B cell (primary cell): ENCODE measurements around the gene TMIE. TPM values are rescaled to one million over a fixed set of nuclear protein-coding genes. Genes with fewer than 3 reads are reported as not detected.

Source experiments
- ATAC-seq: fragments of 200-7000 bp; cut with Tn5 transposase; one replicate; pipeline ENCODE4 v1.10.0; 2021; ENCODE audit warnings: low read depth, mild to moderate bottlenecking, moderate number of reproducible peaks, moderate library complexity
- CTCF ChIA-PET: fragments of 350-600 bp; sonication (Branson Sonifier 250); formaldehyde crosslinking; loops from one replicate; lab custom pipeline; 2021; ENCODE audit warnings: antibody characterized with exemption, inconsistent platforms; lab: Charles Lee
- POLR2A ChIA-PET: fragments of 350-600 bp; sonication (Branson Sonifier 250); formaldehyde crosslinking; loops from one replicate; lab custom pipeline; 2021; ENCODE audit warnings: antibody characterized with exemption; lab: Charles Lee
- DNase-seq: peaks from one replicate; pipeline ENCODE4 v3.0.0; 2013
- H2AFZ ChIP-seq: 2 replicates; pipeline ENCODE4 v1.6.1; 2012; ENCODE audit warnings: mild to moderate bottlenecking, low read depth, low read length; ENCODE audit not compliant: insufficient read depth, poor library complexity, severe bottlenecking
- H3K27ac ChIP-seq, 2 donors: 1 replicate in 1 of 2; 2 replicates in 1 of 2; pipeline ENCODE4 v1.5.1; 2012 to 2013; ENCODE audit warnings: low read length in 2 of 2, mild to moderate bottlenecking in 2 of 2, moderate library complexity in 1 of 2
- H3K27me3 ChIP-seq, 4 experiments: fragments of 200-600 bp in 1 of 4; sonication (generic) in 1 of 4; replicated peaks in 1 of 4; 1 replicate in 2 of 4; 2 replicates in 2 of 4; pipeline versions ENCODE4 v1.6.1 to v1.7.0; 2013 to 2016; ENCODE audit warnings: low read length in 3 of 4, mild to moderate bottlenecking in 2 of 4, mixed read lengths in 1 of 4, moderate library complexity in 1 of 4; ENCODE audit not compliant: insufficient read depth in 4 of 4, control insufficient read depth in 3 of 4; ENCODE audit errors: control extremely low read depth in 1 of 4
- H3K36me3 ChIP-seq, 2 experiments: replicated peaks in 1 of 2; 1 replicate in 1 of 2; 2 replicates in 1 of 2; pipeline versions ENCODE4 v1.6.1 to v1.7.1; 2013; ENCODE audit warnings: low read length in 1 of 2; ENCODE audit not compliant: insufficient read depth in 2 of 2, control insufficient read depth in 1 of 2; ENCODE audit errors: control extremely low read depth in 1 of 2, extremely low read depth in 1 of 2
- H3K4me1 ChIP-seq, 2 donors: fragments of 200-600 bp in 1 of 2; sonication (generic) in 1 of 2; 1 replicate in 1 of 2; 2 replicates in 1 of 2; pipeline versions ENCODE4 v1.5.1 to v1.6.1; 2013 to 2017; ENCODE audit warnings: low read length in 2 of 2; ENCODE audit not compliant: control insufficient read depth in 2 of 2, insufficient read depth in 2 of 2
- H3K4me2 ChIP-seq: replicated peaks from 2 replicates; pipeline ENCODE3; 2012; ENCODE audit warnings: mild to moderate bottlenecking, low read depth, low read length; ENCODE audit not compliant: poor library complexity, severe bottlenecking
- H3K4me3 ChIP-seq, 5 experiments: fragments of 200-600 bp in 1 of 5; sonication (generic) in 1 of 5; 1 replicate in 3 of 5; 2 replicates in 2 of 5; pipeline versions ENCODE4 v1.5.1 to v1.7.0; 2011 to 2016; ENCODE audit warnings: low read length in 4 of 5, mild to moderate bottlenecking in 4 of 5, low read depth in 2 of 5, control low read depth in 1 of 5, moderate library complexity in 1 of 5; ENCODE audit not compliant: insufficient read depth in 1 of 5; ENCODE audit errors: control extremely low read depth in 1 of 5, extremely low read depth in 1 of 5
- H3K79me2 ChIP-seq: fragments of 200-600 bp; sonication (generic); one replicate; pipeline ENCODE4 v1.6.0; 2016; ENCODE audit warnings: low read length; ENCODE audit not compliant: control insufficient read depth, insufficient read depth
- H3K9ac ChIP-seq: fragments of 200-600 bp; sonication (generic); 2 replicates; pipeline ENCODE4 v1.6.1; 2017; ENCODE audit warnings: mild to moderate bottlenecking, low read length, moderate library complexity
- H3K9me3 ChIP-seq, 3 donors: one replicate each; pipeline versions ENCODE4 v1.6.1 to v1.7.1; 2013; ENCODE audit warnings: low read length in 2 of 3; ENCODE audit not compliant: control insufficient read depth in 2 of 3, insufficient read depth in 1 of 3; ENCODE audit errors: control extremely low read depth in 1 of 3
- H4K20me1 ChIP-seq: 2 replicates; pipeline ENCODE4 v1.6.0; 2012; ENCODE audit warnings: mild to moderate bottlenecking, low read length; ENCODE audit not compliant: insufficient read depth, control insufficient read depth, poor library complexity, severe bottlenecking
- H3K27ac Mint-ChIP-seq: one replicate; pipeline ENCODE4 v1.8.0; 2021; ENCODE audit warnings: mixed read lengths
- H3K27me3 Mint-ChIP-seq: one replicate; pipeline ENCODE4 v1.8.0; 2021; ENCODE audit warnings: mixed read lengths
- H3K4me1 Mint-ChIP-seq: one replicate; pipeline ENCODE4 v1.8.0; 2021; ENCODE audit warnings: mixed read lengths
- H3K4me3 Mint-ChIP-seq: one replicate; pipeline ENCODE4 v1.8.0; 2021; ENCODE audit warnings: mixed read lengths
- H3K9me3 Mint-ChIP-seq: one replicate; pipeline ENCODE4 v1.8.0; 2022; ENCODE audit warnings: mixed read lengths; ENCODE audit not compliant: insufficient read depth
- EZH2 ChIP-seq: IDR thresholded peaks from 2 replicates; pipeline ENCODE4 v1.6.1; 2012; ENCODE audit warnings: borderline replicate concordance, low read depth, mild to moderate bottlenecking, moderate library complexity, low read length; ENCODE audit not compliant: insufficient read depth, poor library complexity, severe bottlenecking
- WGBS: methylation state at CpG from one replicate; pipeline ENCODE4 v1.1.5; 2013; ENCODE audit warnings: missing lambda C conversion rate; ENCODE audit not compliant: insufficient coverage; 5-methylcytosine and 5-hydroxymethylcytosine counted together
- intact Hi-C: fragments of 100-400 bp; cut with micrococcal nuclease; formaldehyde crosslinking; loops from one replicate; pipeline ENCODE4 v1.10.0; 2022
- polyA plus RNA-seq: library from polyadenylated mRNA; depleted of rRNA; stranded (reverse); fragments of >200 nt; gene quantifications from 2 replicates; pipeline ENCODE4 v1.2.3, GENCODE V29; 2012
- total RNA-seq, 2 donors: library from RNA; stranded (reverse); fragments of 120-200 nt in 1 of 2; gene quantifications; 1 replicate in 1 of 2; 2 replicates in 1 of 2; pipeline versions ENCODE4 v1.2.3 to v1.2.4, GENCODE V29; 2013 to 2022
- TF ChIP-seq, protein P1 (sequence below): fragments of 200-600 bp; IDR thresholded peaks from one replicate; pipeline ENCODE4 v1.8.0; 2022; ENCODE audit warnings: antibody characterized with exemption, mild to moderate bottlenecking

Gene TMIE
- total and polyA plus RNA-seq, 2 donors (not counting 1 experiment from before 2014, with no cell fraction given): not detected

DNA sequence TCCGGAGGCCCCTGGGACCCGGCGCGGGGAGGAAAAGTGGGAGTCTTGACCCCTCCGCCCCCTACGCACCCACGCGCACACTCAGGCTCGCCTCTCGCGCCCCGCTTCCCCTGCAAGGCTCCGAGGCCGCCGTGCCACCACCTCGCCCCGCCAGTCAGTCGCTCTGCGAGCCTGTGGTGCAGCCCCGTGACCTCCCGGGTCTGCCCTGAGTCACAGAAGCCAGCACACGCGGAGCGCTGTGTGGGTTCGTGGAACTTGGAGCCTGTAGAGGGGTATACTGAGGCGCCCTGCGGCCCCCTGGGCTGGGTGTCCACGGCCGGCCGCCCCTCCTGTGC, 7.3 kb upstream of the TMIE start:
- Histone ChIP-seq H3K27me3 (peaks cover 0 to 38% (median 8%) of the 10 kb centered on the region in 4 experiments), H3K4me2 (peak overlapping the region; percentile 100), H3K4me3 (peak overlapping the region in 4 of 5 experiments; percentile 62 to 87 (median 66)), H3K36me3 (no peaks in the 10 kb centered on the region), H3K9me3 (peaks cover 0 to 3% (median 0%) of the 10 kb centered on the region in 3 donors), H3K4me1 (peaks cover 33 to 38% of the 10 kb centered on the region in 2 donors), H2AFZ (peak overlapping the region; percentile 93), H3K79me2 (no peaks in the 10 kb centered on the region), H3K27ac (no peak overlapping the region), H3K9ac (peak overlapping the region; percentile 73), H4K20me1 (no peaks in the 10 kb centered on the region)
- no peaks in the 10 kb centered on the region for H3K9me3 Mint-ChIP-seq
- peaks cover 28% of the 10 kb centered on the region for H3K4me1 Mint-ChIP-seq
- peak; percentile 52 for ATAC-seq
- H3K4me3 Mint-ChIP-seq: peak overlapping the region; percentile 72
- WGBS: 12% methylated on average over 26 of the region's 30 CpGs
- peak; percentile 74 for DNase-seq
- TF ChIP-seq EZH2: no peak
- TF ChIP-seq, protein P1, sequence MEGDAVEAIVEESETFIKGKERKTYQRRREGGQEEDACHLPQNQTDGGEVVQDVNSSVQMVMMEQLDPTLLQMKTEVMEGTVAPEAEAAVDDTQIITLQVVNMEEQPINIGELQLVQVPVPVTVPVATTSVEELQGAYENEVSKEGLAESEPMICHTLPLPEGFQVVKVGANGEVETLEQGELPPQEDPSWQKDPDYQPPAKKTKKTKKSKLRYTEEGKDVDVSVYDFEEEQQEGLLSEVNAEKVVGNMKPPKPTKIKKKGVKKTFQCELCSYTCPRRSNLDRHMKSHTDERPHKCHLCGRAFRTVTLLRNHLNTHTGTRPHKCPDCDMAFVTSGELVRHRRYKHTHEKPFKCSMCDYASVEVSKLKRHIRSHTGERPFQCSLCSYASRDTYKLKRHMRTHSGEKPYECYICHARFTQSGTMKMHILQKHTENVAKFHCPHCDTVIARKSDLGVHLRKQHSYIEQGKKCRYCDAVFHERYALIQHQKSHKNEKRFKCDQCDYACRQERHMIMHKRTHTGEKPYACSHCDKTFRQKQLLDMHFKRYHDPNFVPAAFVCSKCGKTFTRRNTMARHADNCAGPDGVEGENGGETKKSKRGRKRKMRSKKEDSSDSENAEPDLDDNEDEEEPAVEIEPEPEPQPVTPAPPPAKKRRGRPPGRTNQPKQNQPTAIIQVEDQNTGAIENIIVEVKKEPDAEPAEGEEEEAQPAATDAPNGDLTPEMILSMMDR: no peak
- H3K27ac Mint-ChIP-seq: no peak overlapping the region
- ChIA-PET CTCF (interaction anchor here (0.9 kb wide), 1 partner anchor 205 kb away, joined by 3 read pairs; no protein-coding TSS in a partner anchor), POLR2A (no interaction called here)
- intact Hi-C loops: loop anchor here (5.0 to 10.0 kb wide), 2 partner anchors 209 to 313 kb away; no protein-coding TSS in a partner anchor
- peaks cover 15% of the 10 kb centered on the region for H3K27me3 Mint-ChIP-seq

DNA sequence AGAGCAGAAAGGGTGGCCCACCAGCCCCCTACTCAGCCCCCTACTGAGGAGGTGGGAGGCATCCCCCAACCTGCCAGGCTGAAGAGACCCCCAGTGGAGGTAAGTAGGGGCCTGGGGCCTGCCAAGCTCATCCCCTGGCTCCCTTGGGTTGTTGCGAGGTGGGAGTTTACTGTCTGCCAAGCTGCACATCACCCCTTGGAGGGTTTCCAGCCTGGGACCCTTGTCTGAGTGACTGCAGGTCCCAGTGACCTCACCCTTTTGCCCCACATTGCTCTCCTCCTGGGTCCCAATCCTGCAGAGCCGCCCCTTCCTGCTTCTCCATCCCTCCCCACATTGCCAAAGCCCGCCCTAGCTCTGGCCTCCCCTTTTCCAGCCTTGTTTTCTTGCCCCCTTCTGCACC, 6.7 kb upstream of the TMIE start:
- Mint-ChIP-seq H3K4me1 (peaks cover 28% of the 10 kb centered on the region), H3K9me3 (no peaks in the 10 kb centered on the region), H3K4me3 (peak overlapping the region; percentile 26), H3K27me3 (peaks cover 15% of the 10 kb centered on the region), H3K27ac (no peak overlapping the region)
- H3K79me2 ChIP-seq: no peaks in the 10 kb centered on the region
- no peak for TF ChIP-seq EZH2
- TF ChIP-seq, protein P1: no peak
- H3K4me1 ChIP-seq: peaks cover 33 to 38% of the 10 kb centered on the region in 2 donors
- H3K36me3 ChIP-seq: no peaks in the 10 kb centered on the region
- 100% methylated on average over 2 of the region's 3 CpGs for WGBS
- H3K9ac ChIP-seq: no peak overlapping the region
- no peak overlapping the region for H3K27ac ChIP-seq
- intact Hi-C loops: loop anchor here (5.0 to 10.0 kb wide), 2 partner anchors 210 to 313 kb away; no protein-coding TSS in a partner anchor
- H3K4me3 ChIP-seq: no peak overlapping the region
- no peaks in the 10 kb centered on the region for H3K9me3 ChIP-seq
- peak overlapping the region; percentile 100 for H3K4me2 ChIP-seq
- ChIA-PET POLR2A (no interaction called here), CTCF (no interaction called here)
- DNase-seq (no peak), ATAC-seq (no peak)
- peaks cover 0 to 38% (median 8%) of the 10 kb centered on the region in 4 experiments for H3K27me3 ChIP-seq
- no peaks in the 10 kb centered on the region for H4K20me1 ChIP-seq
- H2AFZ ChIP-seq: peak overlapping the region; percentile 93
